ENCODE measurements around the gene BCAS2. TPM values are rescaled to one million over a fixed set of nuclear protein-coding genes. Genes with fewer than 3 reads are reported as not detected.

Gene BCAS2
- polyA plus RNA-seq, 1 experiment, result 11.0 TPM

GRCh38 chr1:114595602-114596001, 14.2 kb upstream of the BCAS2 start:
- ChIA-PET CTCF (no interaction called here), POLR2A (interaction anchor here (0.5 kb wide), 1 partner anchor 646 kb away, joined by 6 read pairs; no protein-coding TSS in a partner anchor)
- Histone ChIP-seq H3K4me3 (ENCODE audit: low read depth, low read length) (no peak overlapping the region), H3K27me3 (ENCODE audit: control insufficient read depth, insufficient read depth, low read length) (no peaks in the 10 kb centered on the region), H3K36me3 (ENCODE audit: control insufficient read depth, insufficient read depth, low read length) (no peaks in the 10 kb centered on the region)
- DNase-seq (ENCODE audit: low read depth), result no peak
- TF ChIP-seq CTCF (IDR thresholded peaks at IDR 0.05; ENCODE audit: insufficient read depth, low read depth, low read length), result no peak

- Histone ChIP-seq H3K4me3 (ENCODE audit: low read depth, low read length) (no peak overlapping the region), H3K27me3 (ENCODE audit: control insufficient read depth, insufficient read depth, low read length) (no peaks in the 10 kb centered on the region), H3K36me3 (ENCODE audit: control insufficient read depth, insufficient read depth, low read length) (no peaks in the 10 kb centered on the region)
- TF ChIP-seq CTCF (IDR thresholded peaks at IDR 0.05; ENCODE audit: insufficient read depth, low read depth, low read length), result no peak
- CTCF ChIA-PET, result no interaction called here
- POLR2A ChIA-PET, result no interaction called here
- DNase-seq (ENCODE audit: low read depth), result no peak
Measured at GRCh38 chr1:114594046-114594445, 12.6 kb upstream of the BCAS2 start.

GRCh38 chr1:114589122-114589521, 7.7 kb upstream of the BCAS2 start:
- ChIA-PET CTCF (no interaction called here), POLR2A (no interaction called here)
- Histone ChIP-seq H3K27me3 (ENCODE audit: control insufficient read depth, insufficient read depth, low read length) (no peaks in the 10 kb centered on the region), H3K4me3 (ENCODE audit: low read depth, low read length) (no peak overlapping the region), H3K36me3 (ENCODE audit: control insufficient read depth, insufficient read depth, low read length) (no peaks in the 10 kb centered on the region)
- no peak for TF ChIP-seq CTCF (IDR thresholded peaks at IDR 0.05; ENCODE audit: insufficient read depth, low read depth, low read length)
- no peak for DNase-seq (ENCODE audit: low read depth)

GRCh38 chr1:114588196-114588689, 6.8 kb upstream of the BCAS2 start:
- H3K27me3 ChIP-seq (ENCODE audit: control insufficient read depth, insufficient read depth, low read length), result no peaks in the 10 kb centered on the region
- H3K4me3 ChIP-seq (ENCODE audit: low read depth, low read length), result no peak overlapping the region
- DNase-seq (ENCODE audit: low read depth), result no peak
- ChIA-PET POLR2A (no interaction called here), CTCF (no interaction called here)
- TF ChIP-seq CTCF (IDR thresholded peaks at IDR 0.05; ENCODE audit: insufficient read depth, low read depth, low read length), result no peak
- no peaks in the 10 kb centered on the region for H3K36me3 ChIP-seq (ENCODE audit: control insufficient read depth, insufficient read depth, low read length)

GRCh38 chr1:114587203-114587991, 6.0 kb upstream of the BCAS2 start:
- no peak for TF ChIP-seq CTCF (IDR thresholded peaks at IDR 0.05; ENCODE audit: insufficient read depth, low read depth, low read length)
- POLR2A ChIA-PET, result no interaction called here
- Histone ChIP-seq H3K27me3 (ENCODE audit: control insufficient read depth, insufficient read depth, low read length) (no peaks in the 10 kb centered on the region), H3K4me3 (ENCODE audit: low read depth, low read length) (no peak overlapping the region), H3K36me3 (ENCODE audit: control insufficient read depth, insufficient read depth, low read length) (no peaks in the 10 kb centered on the region)
- CTCF ChIA-PET, result interaction anchor here (0.7 kb wide), 1 partner anchor 160 kb away, joined by 3 read pairs; no protein-coding TSS in a partner anchor
- no peak for DNase-seq (ENCODE audit: low read depth)

Measured in BJ (cell line).